GM21737 (cell line): Measurements from ENCODE around the gene TBL1XR1.
A peak's percentile ranks its signal among the peaks of the same experiment; 100 is the strongest.
"Not testable (repeated sequence)": the region's sequence is repeated elsewhere in the genome, so short reads cannot be mapped to it uniquely, and the experiment has no call there.

Experiments
- ATAC-seq: cut with Tn5 transposase; IDR thresholded peaks from one replicate; pipeline ENCODE4 v1.9.1; 2021; ENCODE audit warnings: mild to moderate bottlenecking, moderate library complexity; ENCODE audit not compliant: unreplicated experiment

Gene TBL1XR1

GRCh38 chr3:177209509-177209908, 12.2 kb upstream of the TBL1XR1 start:
- ATAC-seq: no peak

DNA sequence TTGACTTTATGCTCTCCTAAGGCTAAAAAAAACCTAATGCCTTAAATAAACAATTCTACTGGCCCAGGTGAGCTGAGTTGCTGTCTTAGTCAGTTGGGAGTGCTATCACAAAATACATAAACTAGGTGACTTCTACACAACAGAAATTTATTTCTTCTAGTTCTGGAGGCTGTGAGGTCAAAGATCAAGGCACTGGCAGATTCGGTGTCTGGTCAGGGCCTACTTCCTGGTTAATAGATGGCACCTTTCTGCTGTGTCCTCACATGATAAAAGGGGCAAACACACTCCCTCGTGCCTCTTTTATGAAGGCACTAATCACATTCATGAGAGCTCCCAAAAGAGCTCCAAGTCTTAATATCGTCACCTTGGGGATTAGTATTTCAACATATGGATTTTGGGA, 11.5 kb upstream of the TBL1XR1 start:
- ATAC-seq: no peak

GRCh38 chr3:177208223-177208622, 10.9 kb upstream of the TBL1XR1 start:
- ATAC-seq: no peak

DNA sequence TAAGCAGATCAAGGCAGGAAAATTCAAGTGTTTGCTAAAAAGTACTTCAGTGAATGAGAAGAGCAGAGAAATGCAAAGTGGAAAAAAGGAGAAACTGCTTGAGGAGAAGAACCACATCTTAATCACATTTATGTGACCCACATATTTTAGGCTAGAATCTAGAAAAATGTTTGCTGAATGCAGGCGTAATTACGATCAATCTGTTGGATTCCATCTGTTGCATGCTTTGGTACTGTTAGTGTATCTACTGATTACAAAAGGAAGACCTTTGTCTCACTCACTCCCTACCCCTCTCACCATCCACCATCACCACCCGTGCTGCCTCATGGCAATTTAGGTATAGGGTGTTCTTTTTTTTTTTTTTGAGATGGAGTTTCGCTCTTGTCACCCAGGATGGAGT, 9.7 kb upstream of the TBL1XR1 start:
- no peak for ATAC-seq

DNA sequence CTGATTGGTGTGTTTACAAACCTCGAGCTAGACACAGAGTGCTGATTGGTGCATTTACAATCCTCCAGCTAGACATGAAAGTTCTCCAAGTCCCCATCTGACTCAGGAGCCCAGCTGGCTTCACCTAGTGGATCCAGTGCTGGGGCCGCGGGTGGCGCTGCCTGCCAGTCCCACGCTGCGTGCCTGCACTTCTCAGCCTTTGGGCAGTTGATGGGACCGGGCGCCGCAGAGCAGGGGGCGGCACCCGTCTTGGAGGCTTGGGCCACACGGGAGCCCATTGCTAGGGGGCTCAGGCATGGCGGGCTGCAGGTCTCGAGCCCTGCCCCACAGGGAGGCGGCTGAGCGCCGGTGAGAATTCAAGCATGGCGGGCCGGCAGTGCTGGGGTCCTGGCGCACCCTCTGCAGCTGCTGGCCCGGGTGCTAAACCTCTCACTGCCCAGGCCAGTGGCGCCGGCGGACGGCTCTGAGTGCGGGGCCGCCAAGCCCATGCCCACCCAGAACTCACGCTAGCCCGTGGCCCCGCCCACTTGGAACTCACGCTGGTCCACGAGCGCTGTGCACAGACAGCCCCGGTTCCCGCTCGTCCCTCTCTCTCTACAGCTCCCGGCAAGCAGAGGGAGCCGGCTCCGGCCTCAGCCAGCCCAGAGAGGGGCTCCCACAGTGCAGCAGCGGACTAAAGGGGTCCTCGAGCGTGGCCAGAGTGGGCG, 6.6 kb upstream of the TBL1XR1 start:
- no peak for ATAC-seq

- ATAC-seq: not testable (repeated sequence)
Measured at GRCh38 chr3:177203016-177203415, 5.7 kb upstream of the TBL1XR1 start.

GRCh38 chr3:177201700-177202397, 4.6 kb upstream of the TBL1XR1 start:
- ATAC-seq: peak; percentile 71

GRCh38 chr3:177199206-177199760, 2.0 kb upstream of the TBL1XR1 start:
- ATAC-seq: no peak

DNA sequence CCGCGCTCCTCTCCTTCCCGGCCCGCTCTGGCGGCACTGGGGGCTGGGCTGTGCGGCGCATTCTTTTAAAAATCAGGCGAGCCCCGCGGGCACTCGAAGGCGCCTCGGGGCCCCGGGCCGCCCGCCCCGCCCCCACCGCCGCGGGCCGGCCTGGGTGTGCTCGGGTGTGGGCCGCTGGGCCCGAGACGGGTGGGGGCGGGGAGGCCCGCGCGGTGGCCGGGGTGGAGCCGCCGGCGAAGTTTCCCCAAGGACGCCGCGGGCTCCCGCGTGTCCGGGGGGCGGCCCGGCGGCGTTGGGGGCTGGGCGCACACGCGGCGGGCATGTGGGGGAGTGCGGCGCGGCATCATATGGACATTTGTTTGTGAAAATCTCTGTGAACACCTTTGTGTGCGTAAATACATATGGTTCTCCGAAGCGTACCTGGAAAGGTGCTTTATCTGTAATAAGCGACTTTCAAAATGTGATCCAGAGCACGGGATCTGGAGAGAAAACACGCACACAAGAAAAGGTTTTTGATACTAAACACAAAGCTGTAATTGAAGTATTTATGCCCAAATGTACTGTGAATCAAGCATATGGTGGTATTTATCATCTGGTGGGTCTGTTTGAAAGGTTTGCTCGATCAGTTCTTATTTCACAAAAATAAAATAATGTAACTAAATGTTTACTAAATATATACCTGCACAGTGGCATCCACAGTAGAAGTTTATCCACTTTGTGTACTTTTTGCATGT, 612 bp upstream of the TBL1XR1 start:
- peak; percentile 31 for ATAC-seq

DNA sequence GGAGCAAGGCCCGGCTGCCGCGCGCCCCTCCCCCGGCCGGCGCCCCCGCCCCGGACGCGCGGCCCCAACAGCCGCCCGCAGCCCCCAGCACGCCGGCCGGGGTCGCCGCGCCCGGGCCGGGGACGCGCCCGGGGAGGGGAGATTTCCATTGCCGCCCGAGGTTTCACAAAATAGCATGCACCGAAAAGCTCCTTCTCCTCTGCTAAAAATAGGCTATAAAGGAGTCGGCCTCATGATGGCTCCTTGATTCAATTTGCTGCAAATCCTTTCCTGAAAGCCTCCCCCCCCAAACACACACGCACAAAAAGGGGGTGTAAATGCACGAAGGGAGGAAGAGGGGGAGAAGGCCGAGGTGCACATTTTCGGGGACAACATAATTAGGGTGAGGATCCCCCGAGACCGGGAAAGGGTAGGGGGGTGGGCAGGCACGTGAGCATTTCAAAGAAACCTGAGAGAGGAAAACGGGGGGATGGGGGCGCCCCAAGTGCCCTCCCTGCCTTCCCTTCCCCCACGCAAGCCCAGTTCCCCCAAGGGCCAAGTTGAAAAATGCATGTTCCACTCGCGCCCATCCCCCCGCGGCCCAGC, 734 bp downstream of the TBL1XR1 start:
- no peak for ATAC-seq

- no peak for ATAC-seq
Measured at GRCh38 chr3:177196008-177196455, 1.2 kb downstream of the TBL1XR1 start.

- ATAC-seq: no peak
Measured at GRCh38 chr3:177195242-177195991, 1.9 kb downstream of the TBL1XR1 start.

- ATAC-seq: no peak
Measured at GRCh38 chr3:177194299-177194698, 3.0 kb downstream of the TBL1XR1 start.

DNA sequence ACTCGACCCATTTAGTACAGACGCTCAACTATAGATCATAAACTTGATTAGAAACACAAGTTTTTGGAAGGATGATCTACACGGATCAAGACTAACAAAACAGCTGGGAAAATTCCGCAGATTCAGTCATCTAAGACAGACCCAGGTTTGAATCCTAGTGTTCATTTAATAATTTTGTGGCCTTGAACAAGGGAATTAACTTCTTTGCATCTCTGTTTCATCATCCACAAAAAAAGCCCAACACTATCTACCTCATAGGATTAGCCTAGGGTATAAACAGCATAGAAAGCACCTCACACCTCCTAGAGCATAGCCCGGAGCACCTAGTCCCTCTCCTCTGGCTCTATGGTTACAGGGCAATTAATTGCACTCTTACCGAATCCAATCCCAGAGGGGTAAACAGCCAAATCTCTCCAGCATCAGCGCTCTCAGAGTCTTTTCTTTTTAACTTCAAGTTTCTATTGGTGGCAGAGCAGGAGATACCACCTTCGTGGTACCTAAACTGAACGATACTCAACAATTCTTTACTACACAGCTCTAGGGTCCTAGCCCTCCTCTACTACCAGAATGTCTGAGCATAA, 3.5 kb downstream of the TBL1XR1 start:
- no peak for ATAC-seq

GRCh38 chr3:177193275-177193674, 4.0 kb downstream of the TBL1XR1 start:
- not testable (repeated sequence) for ATAC-seq

GRCh38 chr3:177190756-177191681, 6.3 kb downstream of the TBL1XR1 start:
- no peak for ATAC-seq

- ATAC-seq: not testable (repeated sequence)
Measured at GRCh38 chr3:177190184-177190583, 7.1 kb downstream of the TBL1XR1 start.

- not testable (repeated sequence) for ATAC-seq
Measured at GRCh38 chr3:177188325-177188724, 9.0 kb downstream of the TBL1XR1 start.

DNA sequence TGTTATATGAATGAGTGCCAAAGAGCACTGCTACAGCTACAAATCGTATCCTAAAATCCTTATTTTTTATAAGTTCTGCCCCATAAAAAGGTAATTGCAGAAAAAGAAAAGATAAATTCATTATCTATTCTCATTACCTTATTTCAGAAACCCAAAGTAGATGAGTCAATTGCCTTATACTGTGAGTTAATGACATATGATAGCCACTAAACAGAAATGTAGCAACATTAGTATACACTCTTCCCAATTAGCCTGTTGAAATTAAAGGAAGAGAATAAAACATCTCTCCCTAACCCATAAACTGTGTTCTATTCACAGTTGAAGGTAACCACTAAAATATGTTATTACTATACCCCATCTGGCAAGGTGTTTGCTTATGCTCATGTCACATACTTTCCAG, 11.0 kb downstream of the TBL1XR1 start:
- no peak for ATAC-seq
